Left colon (tissue), 2 donors: Measurements from ENCODE around the gene RAPGEF3. TPM values are rescaled to one million over a fixed set of nuclear protein-coding genes. Genes with fewer than 3 reads are reported as not detected.
A peak's percentile ranks its signal among the peaks of the same experiment; 100 is the strongest.

Experiments used
- ATAC-seq: fragments of 200-7000 bp; cut with Tn5 transposase; one replicate; pipeline ENCODE4 v1.9.1; 2020; ENCODE audit warnings: mild to moderate bottlenecking, moderate library complexity
- DNase-seq, 2 donors: peaks; one replicate each; pipeline ENCODE4 v3.0.0-alpha.2; 2020
- intact Hi-C, 2 donors: fragments of 100-400 bp; cut with DNase I in 1 of 2; cut with micrococcal nuclease in 1 of 2; formaldehyde crosslinking; loops; one replicate each; pipeline versions ENCODE4 v1.11.2 to v1.14.0; 2022; cut with DNase I, micrococcal nuclease
- total RNA-seq, 2 donors: library from RNA; stranded (reverse); fragmentation: NEBNext Ultra II Directional; extraction: Animal tissue kit (Norgen Biotek cat#: 25700); gene quantifications; one replicate each; pipeline ENCODE4 v1.2.1, GENCODE V29; 2021
- donor health status: DM: no; HTN: no; CAD: no.
- donor health status: DM: yes; HTN: yes; CAD: no.

Gene RAPGEF3
- total RNA-seq, 2 donors from 2014 or later, result 8.5 to 9.7 TPM

- DNase-seq (peak; percentile 72 to 88), ATAC-seq (peak; percentile 81)
- intact Hi-C loops, result loop anchor here (5.0 to 10.0 kb wide), 2 partner anchors 55 to 58 kb away; partner anchors contain the start of gene ENDOU (in 1 of the 2)
Observed at GRCh38 chr12:47779301-47779942, 20.7 kb upstream of the RAPGEF3 start.

GRCh38 chr12:47778881-47779280, 20.2 kb upstream of the RAPGEF3 start:
- intact Hi-C loops, result loop anchor here (5.0 to 10.0 kb wide), 2 partner anchors 54 to 58 kb away; partner anchors contain the start of gene ENDOU (in 1 of the 2)
- ATAC-seq, result no peak
- DNase-seq, result no peak

GRCh38 chr12:47777741-47778558, 19.3 kb upstream of the RAPGEF3 start:
- intact Hi-C loops, result loop anchor here (5.0 to 10.0 kb wide), 2 partner anchors 53 to 59 kb away; partner anchors contain the start of gene ENDOU (in 1 of the 2)
- DNase-seq (peak in 1 of 2 donors; percentile 23), ATAC-seq (no peak)

- no peak for ATAC-seq
- intact Hi-C loops, result loop anchor here (5.0 to 10.0 kb wide), 2 partner anchors 52 to 60 kb away; partner anchors contain the start of gene ENDOU (in 1 of the 2)
- no peak for DNase-seq
Observed at GRCh38 chr12:47777151-47777550, 18.5 kb upstream of the RAPGEF3 start.

- ATAC-seq (no peak), DNase-seq (no peak)
- intact Hi-C loops, result loop anchor here (5.0 to 10.0 kb wide), 2 partner anchors 52 to 61 kb away; partner anchors contain the start of gene ENDOU (in 1 of the 2)
Observed at GRCh38 chr12:47776471-47777143, 17.9 kb upstream of the RAPGEF3 start.

GRCh38 chr12:47775100-47775911, 16.6 kb upstream of the RAPGEF3 start:
- ATAC-seq (no peak), DNase-seq (no peak)
- intact Hi-C loops, result loop anchor here (5.0 to 10.0 kb wide), 2 partner anchors 51 to 62 kb away; partner anchors contain the start of gene ENDOU (in 1 of the 2)

GRCh38 chr12:47774663-47775062, 16.0 kb upstream of the RAPGEF3 start:
- DNase-seq (no peak), ATAC-seq (no peak)
- intact Hi-C loops, result loop anchor here (5.0 to 10.0 kb wide), 2 partner anchors 50 to 63 kb away; partner anchors contain the start of gene ENDOU (in 1 of the 2)

GRCh38 chr12:47773858-47774580, 15.3 kb upstream of the RAPGEF3 start:
- intact Hi-C loops, result loop anchor here in 1 of 2 donors (10.0 kb wide), 1 partner anchor 49 kb away; the partner anchor contains the start of gene ENDOU
- no peak for ATAC-seq

GRCh38 chr12:47773062-47773857, 14.6 kb upstream of the RAPGEF3 start, which contains the start of gene SLC48A1:
Gene SLC48A1 (plus strand): TSS chr12:47773238. CDS start chr12:47773305, 67 bp downstream.
- intact Hi-C loops, result loop anchor here in 1 of 2 donors (10.0 kb wide), 1 partner anchor 48 kb away; the partner anchor contains the start of gene ENDOU
- ATAC-seq (peak; percentile 88), DNase-seq (peak; percentile 60 to 82)

More at GRCh38 chr12:47773858-47774580, 15.3 kb upstream of the RAPGEF3 start:
- DNase-seq, result no peak

GRCh38 chr12:47772738-47773061, 14.0 kb upstream of the RAPGEF3 start:
- no peak for DNase-seq
- intact Hi-C loops, result loop anchor here in 1 of 2 donors (10.0 kb wide), 1 partner anchor 48 kb away; the partner anchor contains the start of gene ENDOU
- no peak for ATAC-seq

GRCh38 chr12:47772094-47772660, 13.5 kb upstream of the RAPGEF3 start:
- DNase-seq (no peak), ATAC-seq (no peak)
- intact Hi-C loops, result loop anchor here in 1 of 2 donors (10.0 kb wide), 1 partner anchor 47 kb away; the partner anchor contains the start of gene ENDOU

- no peak for ATAC-seq
- intact Hi-C loops, result loop anchor here in 1 of 2 donors (10.0 kb wide), 1 partner anchor 47 kb away; the partner anchor contains the start of gene ENDOU
- DNase-seq, result no peak
Observed at GRCh38 chr12:47771304-47771703, 12.6 kb upstream of the RAPGEF3 start.

- intact Hi-C loops, result loop anchor here in 1 of 2 donors (10.0 kb wide), 1 partner anchor 45 kb away; the partner anchor contains the start of gene ENDOU
- DNase-seq (no peak), ATAC-seq (no peak)
Observed at GRCh38 chr12:47770086-47770726, 11.5 kb upstream of the RAPGEF3 start.

- ATAC-seq (peak; percentile 34), DNase-seq (no peak)
- intact Hi-C loops, result loop anchor here (5.0 to 10.0 kb wide), 2 partner anchors 45 to 52 kb away; partner anchors contain the start of gene ENDOU (in 1 of the 2)
Observed at GRCh38 chr12:47769234-47770085, 10.8 kb upstream of the RAPGEF3 start.
